ENCODE measurements around the gene ATP6V1G1. TPM values are rescaled to one million over a fixed set of nuclear protein-coding genes. Genes with fewer than 3 reads are reported as not detected.

Gene ATP6V1G1
- total and polyA plus RNA-seq, 2 of the 13 experiments (the other 11 are each of a cell fraction or from before 2014, with no cell fraction given) = 108 to 158 TPM

DNA sequence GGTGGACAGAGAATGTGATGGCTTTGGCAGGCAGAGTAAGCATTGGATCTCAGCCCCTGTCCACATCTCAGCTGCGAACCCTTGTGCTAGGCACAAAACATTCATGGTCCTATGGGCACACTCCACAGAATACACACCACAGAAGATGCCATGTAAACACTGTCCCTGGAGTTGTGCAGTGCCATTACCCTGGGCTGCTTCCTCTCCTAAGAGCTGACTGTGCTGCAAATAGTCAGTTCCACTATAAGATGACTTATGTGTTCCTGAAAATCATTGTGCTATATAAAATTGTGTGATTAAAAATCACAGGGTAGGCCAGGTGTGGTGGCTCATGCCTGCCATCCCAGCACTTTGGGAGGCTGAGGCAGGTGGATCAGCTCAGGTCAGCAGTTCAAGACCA lies 31.9 kb upstream of the ATP6V1G1 start:
- no peak for DNase-seq (ENCODE audit: low spot score)
- Histone ChIP-seq H3K4me2 (ENCODE audit: low read depth, low read length) (no peak overlapping the region), H4K20me1 (ENCODE audit: insufficient read depth, low read length) (no peaks in the 10 kb centered on the region), H3K27me3 (ENCODE audit: control insufficient read depth in 1 of 2, insufficient read depth in 2 of 2, low read length in 2 of 2) (no peaks in the 10 kb centered on the region), H3K4me1 (ENCODE audit: insufficient read depth, low read length) (peaks cover 28% of the 10 kb centered on the region), H3K27ac (ENCODE audit: extremely low read length, insufficient read depth, low read length) (no peak overlapping the region), H3K9ac (ENCODE audit: insufficient read depth, low read depth, low read length) (no peak overlapping the region), H3K36me3 (replicated peaks in 1 of 2; ENCODE audit: control insufficient read depth in 1 of 2, insufficient read depth in 2 of 2, low read length in 2 of 2) (no peaks in the 10 kb centered on the region), H3K4me3 (replicated peaks in 1 of 3; ENCODE audit: insufficient read depth in 1 of 3, low read depth in 2 of 3, low read length in 3 of 3) (no peak overlapping the region), H3K79me2 (ENCODE audit: insufficient read depth, low read length) (no peaks in the 10 kb centered on the region), H3K9me3 (ENCODE audit: low read length) (no peaks in the 10 kb centered on the region), H2AFZ (ENCODE audit: low read length) (no peak overlapping the region)
- no peak for ATAC-seq
- in situ Hi-C loops (cut with HindIII; ENCODE audit: extremely low pct_ligation_motif_present, low pct_unique_long_range_greater_than_20kb) = no loop called here
- intact Hi-C loops (cut with micrococcal nuclease; ENCODE audit: unreplicated experiment) = no loop called here
- WGBS (ENCODE audit: low lambda C conversion rate) = 56% methylated on average over 1 of the region's 1 CpG
- FAIRE-seq = no peak
- POLR2A ChIA-PET = no interaction called here
- no peak for TF ChIP-seq TBX2 (CRISPR knock-in tag; IDR thresholded peaks at IDR 0.05; ENCODE audit: borderline replicate concordance)
- no peak for TF ChIP-seq KAT7 (CRISPR knock-in tag; IDR thresholded peaks at IDR 0.05; ENCODE audit: borderline replicate concordance)
- TF ChIP-seq, protein P1, sequence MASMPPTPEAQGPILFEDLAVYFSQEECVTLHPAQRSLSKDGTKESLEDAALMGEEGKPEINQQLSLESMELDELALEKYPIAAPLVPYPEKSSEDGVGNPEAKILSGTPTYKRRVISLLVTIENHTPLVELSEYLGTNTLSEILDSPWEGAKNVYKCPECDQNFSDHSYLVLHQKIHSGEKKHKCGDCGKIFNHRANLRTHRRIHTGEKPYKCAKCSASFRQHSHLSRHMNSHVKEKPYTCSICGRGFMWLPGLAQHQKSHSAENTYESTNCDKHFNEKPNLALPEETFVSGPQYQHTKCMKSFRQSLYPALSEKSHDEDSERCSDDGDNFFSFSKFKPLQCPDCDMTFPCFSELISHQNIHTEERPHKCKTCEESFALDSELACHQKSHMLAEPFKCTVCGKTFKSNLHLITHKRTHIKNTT (CRISPR knock-in tag; IDR thresholded peaks at IDR 0.05) = no peak
- no peak for TF ChIP-seq ZNF772 (CRISPR knock-in tag; IDR thresholded peaks at IDR 0.05)
- no peak for TF ChIP-seq ZNF446 (CRISPR knock-in tag; IDR thresholded peaks at IDR 0.05)
- no peak for TF ChIP-seq MAFK (conservative IDR thresholded peaks at IDR 0.05 in 1 of 2, IDR thresholded peaks at IDR 0.05 in 1 of 2; ENCODE audit: low read length in 2 of 2)
- no peak for TF ChIP-seq ZNF781 (CRISPR knock-in tag; IDR thresholded peaks at IDR 0.05; ENCODE audit: borderline replicate concordance, not compliant biosample characterization)
- no peak for TF ChIP-seq HIVEP1 (CRISPR knock-in tag; IDR thresholded peaks at IDR 0.05)
- TF ChIP-seq PHF21A (CRISPR knock-in tag; IDR thresholded peaks at IDR 0.05) = no peak
- no peak for TF ChIP-seq MLLT10 (CRISPR knock-in tag; IDR thresholded peaks at IDR 0.05)
- CTCF ChIA-PET (ENCODE audit: low intra/inter-chr PET ratio, low total read pairs) = no interaction called here
- no TSS peak for BruUV-seq (replicated peaks)
